ENCODE data around the gene TCERG1L. TPM values are rescaled to one million over a fixed set of nuclear protein-coding genes. Genes with fewer than 3 reads are reported as not detected.

Gene TCERG1L
- total and polyA plus RNA-seq, 2 experiments from 2014 or later = not detected

GRCh38 chr10:131202990-131203389 is 108.5 kb downstream of the TCERG1L start:
- Histone ChIP-seq H3K9me2 (ENCODE audit: insufficient read depth) (no peaks in the 10 kb centered on the region), H3K27ac (no peak overlapping the region), H3K36me3 (ENCODE audit: low read depth) (no peaks in the 10 kb centered on the region), H3K9ac (no peak overlapping the region), H3K27me3 (replicated peaks; ENCODE audit: insufficient read depth) (no peaks in the 10 kb centered on the region), H4K20me1 (ENCODE audit: insufficient read depth) (no peaks in the 10 kb centered on the region), H3K4me1 (ENCODE audit: insufficient read depth) (no peaks in the 10 kb centered on the region), H3K9me3 (ENCODE audit: low read depth) (no peaks in the 10 kb centered on the region), H3K79me2 (ENCODE audit: insufficient read depth) (no peaks in the 10 kb centered on the region), H3K4me2 (ENCODE audit: unreplicated experiment) (no peak overlapping the region), H3K4me3 (no peak overlapping the region), H3F3A (ENCODE audit: insufficient read depth) (no peaks in the 10 kb centered on the region), H2AFZ (no peak overlapping the region)
- in situ Hi-C loops (cut with MboI) = no loop called here
- TF ChIP-seq EZH2phosphoT487 (IDR thresholded peaks at IDR 0.05; ENCODE audit: insufficient read depth, low read depth) (no peak), EZH2 (IDR thresholded peaks at IDR 0.05; ENCODE audit: insufficient read depth, poor library complexity, severe bottlenecking) (no peak)
- DNase-seq = no peak
- 52 to 55% methylated on average over 11 of the region's 11 CpGs for WGBS, 2 experiments (ENCODE audit: low coverage in 1 of 2, low lambda C conversion rate in 2 of 2, missing lambda C conversion rate in 2 of 2)

GRCh38 chr10:131201741-131202515 is 109.6 kb downstream of the TCERG1L start:
- Histone ChIP-seq H2AFZ (no peak overlapping the region), H4K20me1 (ENCODE audit: insufficient read depth) (no peaks in the 10 kb centered on the region), H3K9me2 (ENCODE audit: insufficient read depth) (no peaks in the 10 kb centered on the region), H3K9me3 (ENCODE audit: low read depth) (no peaks in the 10 kb centered on the region), H3K4me3 (no peak overlapping the region), H3K9ac (no peak overlapping the region), H3K4me2 (ENCODE audit: unreplicated experiment) (no peak overlapping the region), H3K79me2 (ENCODE audit: insufficient read depth) (no peaks in the 10 kb centered on the region), H3K27me3 (replicated peaks; ENCODE audit: insufficient read depth) (no peaks in the 10 kb centered on the region), H3K27ac (no peak overlapping the region), H3K36me3 (ENCODE audit: low read depth) (no peaks in the 10 kb centered on the region), H3K4me1 (ENCODE audit: insufficient read depth) (no peaks in the 10 kb centered on the region), H3F3A (ENCODE audit: insufficient read depth) (no peaks in the 10 kb centered on the region)
- WGBS, 2 experiments (ENCODE audit: low coverage in 1 of 2, low lambda C conversion rate in 2 of 2, missing lambda C conversion rate in 2 of 2) = 51 to 58% methylated on average over 33 of the region's 33 CpGs
- in situ Hi-C loops (cut with MboI) = no loop called here
- TF ChIP-seq EZH2 (IDR thresholded peaks at IDR 0.05; ENCODE audit: insufficient read depth, poor library complexity, severe bottlenecking) (no peak), EZH2phosphoT487 (IDR thresholded peaks at IDR 0.05; ENCODE audit: insufficient read depth, low read depth) (no peak)
- no peak for DNase-seq

- Histone ChIP-seq H3K27ac (no peak overlapping the region), H3K36me3 (ENCODE audit: low read depth) (no peaks in the 10 kb centered on the region), H4K20me1 (ENCODE audit: insufficient read depth) (no peaks in the 10 kb centered on the region), H3K4me1 (ENCODE audit: insufficient read depth) (no peaks in the 10 kb centered on the region), H2AFZ (no peak overlapping the region), H3K9ac (no peak overlapping the region), H3K4me2 (ENCODE audit: unreplicated experiment) (no peak overlapping the region), H3K9me3 (ENCODE audit: low read depth) (no peaks in the 10 kb centered on the region), H3K27me3 (replicated peaks; ENCODE audit: insufficient read depth) (no peaks in the 10 kb centered on the region), H3F3A (ENCODE audit: insufficient read depth) (no peaks in the 10 kb centered on the region), H3K9me2 (ENCODE audit: insufficient read depth) (no peaks in the 10 kb centered on the region), H3K4me3 (no peak overlapping the region), H3K79me2 (ENCODE audit: insufficient read depth) (no peaks in the 10 kb centered on the region)
- DNase-seq = no peak
- 52% methylated on average over 21 of the region's 21 CpGs for WGBS, 2 experiments (ENCODE audit: low coverage in 1 of 2, low lambda C conversion rate in 2 of 2, missing lambda C conversion rate in 2 of 2)
- in situ Hi-C loops (cut with MboI) = no loop called here
- no peak for TF ChIP-seq EZH2 (IDR thresholded peaks at IDR 0.05; ENCODE audit: insufficient read depth, poor library complexity, severe bottlenecking)
- TF ChIP-seq EZH2phosphoT487 (IDR thresholded peaks at IDR 0.05; ENCODE audit: insufficient read depth, low read depth) = no peak
Observed at GRCh38 chr10:131200856-131201470, 110.6 kb downstream of the TCERG1L start.

GRCh38 chr10:131199646-131200045 is 111.9 kb downstream of the TCERG1L start:
- TF ChIP-seq EZH2phosphoT487 (IDR thresholded peaks at IDR 0.05; ENCODE audit: insufficient read depth, low read depth) (no peak), EZH2 (IDR thresholded peaks at IDR 0.05; ENCODE audit: insufficient read depth, poor library complexity, severe bottlenecking) (no peak)
- in situ Hi-C loops (cut with MboI) = no loop called here
- Histone ChIP-seq H3K27me3 (replicated peaks; ENCODE audit: insufficient read depth) (no peaks in the 10 kb centered on the region), H3F3A (ENCODE audit: insufficient read depth) (no peaks in the 10 kb centered on the region), H2AFZ (no peak overlapping the region), H3K4me3 (no peak overlapping the region), H3K4me1 (ENCODE audit: insufficient read depth) (no peaks in the 10 kb centered on the region), H3K27ac (no peak overlapping the region), H3K4me2 (ENCODE audit: unreplicated experiment) (no peak overlapping the region), H3K79me2 (ENCODE audit: insufficient read depth) (no peaks in the 10 kb centered on the region), H3K9me2 (ENCODE audit: insufficient read depth) (no peaks in the 10 kb centered on the region), H3K9me3 (ENCODE audit: low read depth) (no peaks in the 10 kb centered on the region), H3K36me3 (ENCODE audit: low read depth) (no peaks in the 10 kb centered on the region), H4K20me1 (ENCODE audit: insufficient read depth) (no peaks in the 10 kb centered on the region), H3K9ac (no peak overlapping the region)
- no peak for DNase-seq
- WGBS, 2 experiments (ENCODE audit: low coverage in 1 of 2, low lambda C conversion rate in 2 of 2, missing lambda C conversion rate in 2 of 2) = 18 to 23% methylated on average over 6 of the region's 6 CpGs
